H9 (cell line): ENCODE results near the gene ACOT7. TPM values are rescaled to one million over a fixed set of nuclear protein-coding genes. Genes with fewer than 3 reads are reported as not detected.

Source experiments
- DNase-seq: peaks from one replicate; pipeline ENCODE4 v3.0.0-alpha.2; 2017
- H2AFZ ChIP-seq: one replicate; pipeline ENCODE4 v1.6.1; 2013; ENCODE audit warnings: mild to moderate bottlenecking, low read length, control low read depth, moderate library complexity
- H2AK5ac ChIP-seq: 2 replicates; pipeline ENCODE4 v1.6.1; 2013; ENCODE audit warnings: low read length, control low read depth, mixed read lengths; ENCODE audit not compliant: insufficient read length
- H2BK120ac ChIP-seq: one replicate; pipeline ENCODE4 v1.6.1; 2013; ENCODE audit warnings: low read depth, mild to moderate bottlenecking, low read length, control low read depth, inconsistent platforms; ENCODE audit not compliant: poor library complexity, severe bottlenecking
- H2BK12ac ChIP-seq: 2 replicates; pipeline ENCODE4 v1.6.1; 2013; ENCODE audit warnings: low read length, control low read depth, mixed read lengths, low read depth; ENCODE audit not compliant: insufficient read length
- H2BK15ac ChIP-seq: 2 replicates; pipeline ENCODE4 v1.6.1; 2013; ENCODE audit warnings: low read depth, low read length, control low read depth
- H2BK20ac ChIP-seq: one replicate; pipeline ENCODE4 v1.6.1; 2013; ENCODE audit warnings: low read depth, mild to moderate bottlenecking, low read length, control low read depth, inconsistent platforms; ENCODE audit not compliant: poor library complexity, severe bottlenecking
- H2BK5ac ChIP-seq: 2 replicates; pipeline ENCODE4 v1.6.1; 2013; ENCODE audit warnings: low read length, control low read depth, mixed read lengths; ENCODE audit not compliant: insufficient read length
- H3K14ac ChIP-seq: 2 replicates; pipeline ENCODE4 v1.6.1; 2013; ENCODE audit warnings: low read length, control low read depth; ENCODE audit not compliant: insufficient read depth
- H3K18ac ChIP-seq: 2 replicates; pipeline ENCODE4 v1.6.1; 2013; ENCODE audit warnings: low read depth, mild to moderate bottlenecking, mixed read lengths, low read length, control low read depth; ENCODE audit not compliant: insufficient read length
- H3K23ac ChIP-seq: 2 replicates; pipeline ENCODE4 v1.6.1; 2013; ENCODE audit warnings: low read length, control low read depth, mixed read lengths, low read depth; ENCODE audit not compliant: insufficient read length
- H3K23me2 ChIP-seq: 2 replicates; pipeline ENCODE4 v1.6.1; 2013; ENCODE audit warnings: low read depth, mild to moderate bottlenecking, mixed read lengths, low read length, control low read depth; ENCODE audit not compliant: insufficient read length, poor library complexity, severe bottlenecking
- H3K27ac ChIP-seq: 2 replicates; pipeline ENCODE4 v1.5.1; 2013; ENCODE audit warnings: low read length, control low read depth, mixed read lengths, low read depth; ENCODE audit not compliant: insufficient read length
- H3K27me3 ChIP-seq: 2 replicates; pipeline ENCODE4 v1.6.1; 2013; ENCODE audit warnings: low read length, control low read depth, inconsistent platforms; ENCODE audit not compliant: insufficient read depth
- H3K4ac ChIP-seq: 2 replicates; pipeline ENCODE4 v1.6.1; 2013; ENCODE audit warnings: low read depth, mild to moderate bottlenecking, control low read depth, inconsistent platforms, low read length, moderate library complexity
- H3K4me1 ChIP-seq: 2 replicates; pipeline ENCODE4 v1.6.1; 2013; ENCODE audit warnings: low read length, control low read depth, inconsistent platforms; ENCODE audit not compliant: insufficient read depth
- H3K4me2 ChIP-seq: 2 replicates; pipeline ENCODE4 v1.6.1; 2013; ENCODE audit warnings: low read length, control low read depth, mixed read lengths; ENCODE audit not compliant: insufficient read length, insufficient read depth
- H3K56ac ChIP-seq: 2 replicates; pipeline ENCODE4 v1.6.1; 2013; ENCODE audit warnings: low read depth, mild to moderate bottlenecking, mixed read lengths, low read length, control low read depth; ENCODE audit not compliant: insufficient read length
- H3K79me1 ChIP-seq: 2 replicates; pipeline ENCODE4 v1.6.1; 2013; ENCODE audit warnings: low read depth, mild to moderate bottlenecking, moderate library complexity, low read length, control low read depth, inconsistent platforms; ENCODE audit not compliant: insufficient read depth, poor library complexity, severe bottlenecking
- H3K79me2 ChIP-seq: 2 replicates; pipeline ENCODE4 v1.6.1; 2013; ENCODE audit warnings: low read length, control low read depth, inconsistent platforms; ENCODE audit not compliant: insufficient read depth
- H3K9ac ChIP-seq: 2 replicates; pipeline ENCODE4 v1.6.1; 2013; ENCODE audit warnings: low read length, control low read depth, mixed read lengths; ENCODE audit not compliant: insufficient read length; ENCODE audit errors: extremely low read depth
- H3K9me3 ChIP-seq: one replicate; pipeline ENCODE4 v1.6.1; 2013; ENCODE audit warnings: low read depth, low read length, inconsistent platforms; ENCODE audit not compliant: control insufficient read depth
- H3T11ph ChIP-seq: one replicate; pipeline ENCODE4 v1.6.1; 2013; ENCODE audit warnings: mild to moderate bottlenecking, low read length, control low read depth, inconsistent platforms
- H4K20me1 ChIP-seq: one replicate; pipeline ENCODE4 v1.6.1; 2013; ENCODE audit not compliant: control insufficient read depth, insufficient read length, insufficient read depth
- H4K5ac ChIP-seq: 2 replicates; pipeline ENCODE4 v1.6.1; 2013; ENCODE audit warnings: low read depth, mild to moderate bottlenecking, mixed read lengths, low read length, control low read depth; ENCODE audit not compliant: insufficient read length
- H4K8ac ChIP-seq: replicated peaks from 2 replicates; pipeline ENCODE4 v1.6.1; 2013; ENCODE audit warnings: low read length, control low read depth, mixed read lengths, low read depth; ENCODE audit not compliant: insufficient read length
- H4K91ac ChIP-seq: 2 replicates; pipeline ENCODE4 v1.6.1; 2013; ENCODE audit warnings: low read depth, mild to moderate bottlenecking, moderate library complexity, mixed read lengths, low read length, control low read depth; ENCODE audit not compliant: insufficient read length
- H3K27ac Mint-ChIP-seq, 3 experiments: 2 replicates in 2 of 3; 3 replicates in 1 of 3; pipeline ENCODE4 v1.8.0; 2020 to 2021; ENCODE audit warnings: mixed read lengths in 3 of 3, mild to moderate bottlenecking in 1 of 3, moderate library complexity in 1 of 3
- H3K27me3 Mint-ChIP-seq: 2 replicates; pipeline ENCODE4 v1.8.0; 2021; ENCODE audit warnings: low read depth, mild to moderate bottlenecking, moderate library complexity, mixed read lengths
- H3K36me3 Mint-ChIP-seq, 3 experiments: 2 replicates in 2 of 3; 3 replicates in 1 of 3; pipeline ENCODE4 v1.8.0; 2020 to 2021; ENCODE audit warnings: low read depth in 3 of 3, mixed read lengths in 3 of 3; ENCODE audit not compliant: insufficient read depth in 1 of 3
- H3K4me1 Mint-ChIP-seq, 2 experiments: 2 replicates each; pipeline ENCODE4 v1.8.0; 2020; ENCODE audit warnings: mixed read lengths in 2 of 2
- H3K4me3 Mint-ChIP-seq, 2 experiments: 2 replicates in 1 of 2; 3 replicates in 1 of 2; pipeline ENCODE4 v1.8.0; 2020 to 2021; ENCODE audit warnings: mild to moderate bottlenecking in 2 of 2, mixed read lengths in 2 of 2, moderate library complexity in 1 of 2
- H3K9me3 Mint-ChIP-seq, 2 experiments: 2 replicates in 1 of 2; 3 replicates in 1 of 2; pipeline ENCODE4 v1.8.0; 2020; ENCODE audit warnings: mild to moderate bottlenecking in 2 of 2, mixed read lengths in 2 of 2, moderate library complexity in 1 of 2
- CTCF ChIP-seq: fragments of 200-600 bp; sonication (generic); conservative IDR thresholded peaks from 3 replicates; pipeline ENCODE4 v1.8.0; 2021; ENCODE audit warnings: antibody characterized with exemption, mild to moderate bottlenecking
- WGBS: extraction: QIAGEN DNeasy Blood & Tissue Kit; methylation state at CpG from one replicate; pipeline ENCODE4 v1.1.7; 2013; ENCODE audit warnings: missing lambda C conversion rate, low lambda C conversion rate, mixed read lengths; ENCODE audit not compliant: insufficient read length; ENCODE audit errors: extremely low coverage; 5-methylcytosine and 5-hydroxymethylcytosine counted together
- total RNA-seq: library from RNA; stranded (reverse); gene quantifications from 2 replicates; pipeline ENCODE4 v1.2.1, GENCODE V29; 2021

The ACOT7 gene
- total RNA-seq, 1 experiment from 2014 or later: 87.4 TPM

GRCh38 chr1:6350416-6351088 lies 43.0 kb downstream of the ACOT7 start:
- WGBS: no CpG with 5 or more reads among the region's 15 CpGs
- H3K27me3 ChIP-seq: no peaks in the 10 kb centered on the region
- H3K23me2 ChIP-seq: no peaks in the 10 kb centered on the region
- H3K27me3 Mint-ChIP-seq: no peaks in the 10 kb centered on the region
- no peak overlapping the region for H3K18ac ChIP-seq
- H2BK20ac ChIP-seq: no peak overlapping the region
- H3K14ac ChIP-seq: no peak overlapping the region
- 0 out of 2 replicates have a peak, but pooled peaks cover 3% of the 10 kb centered on the region for H3K4me1 ChIP-seq
- H3T11ph ChIP-seq: no peak overlapping the region
- H4K8ac ChIP-seq: no peak overlapping the region
- no peak overlapping the region for H4K5ac ChIP-seq
- H2BK12ac ChIP-seq: no peak overlapping the region
- peaks cover 6 to 16% (median 11%) of the 10 kb centered on the region in 3 experiments; a peak in 6 of 7 replicates for H3K36me3 Mint-ChIP-seq
- no peak overlapping the region for H2BK120ac ChIP-seq
- H3K56ac ChIP-seq: no peak overlapping the region
- H3K9me3 Mint-ChIP-seq: no peaks in the 10 kb centered on the region; a peak in 1 of 5 replicates
- no peaks in the 10 kb centered on the region; the same call in 1 of the 2 replicates for H3K79me2 ChIP-seq
- H3K79me1 ChIP-seq: peaks cover 5% of the 10 kb centered on the region
- no peaks in the 10 kb centered on the region for H4K20me1 ChIP-seq
- no peak overlapping the region for H3K4me2 ChIP-seq
- H3K27ac Mint-ChIP-seq: no peak overlapping the region
- peaks cover 20 to 40% of the 10 kb centered on the region in 2 experiments for H3K4me1 Mint-ChIP-seq
- no peak overlapping the region for H2AK5ac ChIP-seq
- no peaks in the 10 kb centered on the region for H3K9me3 ChIP-seq
- H3K27ac ChIP-seq: no peak overlapping the region
- H2BK5ac ChIP-seq: no peak overlapping the region
- H3K9ac ChIP-seq: no peak overlapping the region
- H3K23ac ChIP-seq: no peak overlapping the region
- H3K4ac ChIP-seq: no peak overlapping the region
- H2AFZ ChIP-seq: no peak overlapping the region
- TF ChIP-seq CTCF: no peak
- no peak overlapping the region for H2BK15ac ChIP-seq
- no peak for DNase-seq
- no peak overlapping the region for H3K4me3 Mint-ChIP-seq
- H4K91ac ChIP-seq: no peak overlapping the region
